GM12878 (cell line): ENCODE measurements around the gene NFE2L3. TPM values are rescaled to one million over a fixed set of nuclear protein-coding genes. Genes with fewer than 3 reads are reported as not detected.

Experiments used
- ATAC-seq: fragments of 200-7000 bp; cut with Tn5 transposase; 3 replicates; pipeline ENCODE4 v1.9.1; 2020; ENCODE audit warnings: mild to moderate bottlenecking, moderate library complexity
- BruUV-seq: library from RNA; stranded (reverse); fragments of 400-500 nt; replicated peaks from 2 replicates; lab custom pipeline; 2021; lab: Mats Ljungman, UMichigan
- CTCF ChIA-PET: fragments of 300-600 bp; sonication (Branson Sonifier 250); formaldehyde crosslinking; extraction: SDS; loops from one replicate; lab custom pipeline; 2021; ENCODE audit warnings: inconsistent platforms; lab: Yijun Ruan, JAX
- POLR2A ChIA-PET: fragments of 350-600 bp; formaldehyde crosslinking; extraction: SDS; loops from one replicate; lab custom pipeline; 2021; ENCODE audit warnings: inconsistent platforms; lab: Charles Lee
- RAD21 ChIA-PET: fragments of 300-600 bp; sonication (Branson Sonifier 250); formaldehyde crosslinking; loops from one replicate; lab custom pipeline; 2023; ENCODE audit warnings: antibody characterized with exemption; ENCODE audit not compliant: unreplicated experiment; lab: Charles Lee
- SMC1A ChIA-PET: fragments of 300-600 bp; sonication (Branson Sonifier 250); formaldehyde crosslinking; loops from one replicate; lab custom pipeline; 2023; ENCODE audit not compliant: unreplicated experiment, uncharacterized antibody; lab: Charles Lee
- DNase-seq: peaks from one replicate; pipeline ENCODE4 v3.0.0-alpha.2; 2011; ENCODE audit warnings: low read depth, low spot score
- FAIRE-seq: peaks from 3 replicates; lab custom pipeline; 2011; peaks lifted over from hg19 to GRCh38; lab: Jason Lieb, UNC
- H2AFZ ChIP-seq: 2 replicates; pipeline ENCODE4 v1.6.0; 2011; ENCODE audit warnings: low read depth, low read length, control low read depth; ENCODE audit not compliant: control insufficient read depth
- H3K27ac ChIP-seq: 2 replicates; pipeline ENCODE4 v1.5.1; 2011; ENCODE audit warnings: control low read depth; ENCODE audit not compliant: control insufficient read depth, insufficient read depth
- H3K27me3 ChIP-seq, 2 experiments: replicated peaks in 1 of 2; 2 replicates each; pipeline versions ENCODE4 v1.6.0 to v1.6.1; 2011; ENCODE audit warnings: low read length in 1 of 2; ENCODE audit not compliant: control insufficient read depth in 2 of 2, insufficient read depth in 2 of 2
- H3K36me3 ChIP-seq, 2 experiments: 2 replicates each; pipeline ENCODE4 v1.5.1; 2011; ENCODE audit warnings: low read length in 1 of 2; ENCODE audit not compliant: control insufficient read depth in 2 of 2, insufficient read depth in 2 of 2
- H3K4me1 ChIP-seq: 2 replicates; pipeline ENCODE4 v1.6.1; 2011; ENCODE audit warnings: mild to moderate bottlenecking, low read length, moderate library complexity, mixed read lengths; ENCODE audit not compliant: control insufficient read depth, insufficient read depth
- H3K4me2 ChIP-seq: 2 replicates; pipeline ENCODE4 v1.6.0; 2011; ENCODE audit warnings: control low read depth; ENCODE audit not compliant: control insufficient read depth, insufficient read depth
- H3K4me3 ChIP-seq: fragments of 200-600 bp; sonication (generic); 2 replicates; pipeline ENCODE4 v1.5.1; 2016
- H3K79me2 ChIP-seq: 2 replicates; pipeline ENCODE4 v1.6.0; 2011; ENCODE audit warnings: low read length; ENCODE audit not compliant: control insufficient read depth, insufficient read depth
- H3K9ac ChIP-seq: 2 replicates; pipeline ENCODE4 v1.8.0; 2011; ENCODE audit warnings: low read length, control low read depth, mixed read lengths; ENCODE audit not compliant: control insufficient read depth, insufficient read depth
- H3K9me3 ChIP-seq: replicated peaks from 3 replicates; pipeline ENCODE4 v1.5.1; 2011; ENCODE audit warnings: mild to moderate bottlenecking, low read length; ENCODE audit not compliant: control insufficient read depth, insufficient read depth
- H4K20me1 ChIP-seq: 2 replicates; pipeline ENCODE4 v1.6.0; 2011; ENCODE audit not compliant: control insufficient read depth, insufficient read depth
- EGR1 ChIP-seq, 2 experiments: IDR thresholded peaks; 1 replicate in 1 of 2; 2 replicates in 1 of 2; pipeline ENCODE4 v1.6.1; 2011 to 2012; ENCODE audit warnings: low read depth in 2 of 2, low read length in 2 of 2, borderline replicate concordance in 1 of 2, mild to moderate bottlenecking in 1 of 2, moderate library complexity in 1 of 2
- FOS ChIP-seq: IDR thresholded peaks from 3 replicates; pipeline ENCODE4 v1.6.1; 2011; ENCODE audit warnings: borderline replicate concordance; ENCODE audit not compliant: insufficient read length; ENCODE audit errors: extremely low read depth
- HCFC1 ChIP-seq: fragments of 150-350 bp; IDR thresholded peaks from 2 replicates; pipeline ENCODE4 v1.6.1; 2014; ENCODE audit warnings: low read length
- IKZF2 ChIP-seq, 2 experiments: fragments of 450-650 bp; IDR thresholded peaks; 2 replicates each; pipeline ENCODE4 v1.6.1; 2017; ENCODE audit warnings: mild to moderate bottlenecking in 2 of 2, moderate library complexity in 2 of 2
- MYB ChIP-seq: fragments of 150-350 bp; IDR thresholded peaks from 2 replicates; pipeline ENCODE4 v1.6.1; 2014; ENCODE audit warnings: mild to moderate bottlenecking, low read depth, low read length, borderline replicate concordance
- TCF7 ChIP-seq: IDR thresholded peaks from 2 replicates; pipeline ENCODE4 v1.6.1; 2014; ENCODE audit warnings: antibody characterized with exemption, borderline replicate concordance
- WGBS: methylation state at CpG from one replicate; pipeline ENCODE4 v1.1.6; 2016; ENCODE audit warnings: low lambda C conversion rate; ENCODE audit not compliant: insufficient replicate concordance, insufficient coverage; ENCODE audit errors: missing lambda C conversion rate; 5-methylcytosine and 5-hydroxymethylcytosine counted together
- in situ Hi-C: fragments of 300-500 bp; cut with MboI; formaldehyde crosslinking; loops from 9 replicates; pipeline ENCODE4 v1.14.3; 2018; ENCODE audit warnings: mixed read lengths
- intact Hi-C: fragments of 100-400 bp; cut with micrococcal nuclease; formaldehyde crosslinking; loops from one replicate; pipeline ENCODE4 v1.14.2; 2022; ENCODE audit not compliant: unreplicated experiment
- polyA plus RNA-seq, 11 experiments: library from polyadenylated mRNA; depleted of rRNA in 4 of 11; unstranded in 6 of 11; stranded (reverse) in 5 of 11; fragments of >200 nt; fragmentation: Nextera tagmentation in 4 of 11; fragmentation: Illumina TruSeq in 1 of 11; extraction: Ambion mirVana in 4 of 11; extraction: Trizol in 1 of 11; gene quantifications; 1 replicate in 1 of 11; 2 replicates in 10 of 11; pipeline versions ENCODE4 v1.2.1 to v1.2.3, GENCODE V29; 2011 to 2016; ENCODE audit warnings: inconsistent platforms in 2 of 11, missing spikeins in 2 of 11, low read depth in 1 of 11
- total RNA-seq, 4 experiments: library from RNA; depleted of rRNA in 3 of 4; stranded (reverse); fragments of >200 nt in 3 of 4; fragmentation: Illumina TruSeq in 1 of 4; extraction: Trizol in 1 of 4; gene quantifications; 2 replicates each; pipeline versions ENCODE4 v1.2.1 to v1.2.3, GENCODE V29; 2013 to 2021
- TF ChIP-seq, protein P1 (sequence below): fragments of 450-650 bp; IDR thresholded peaks from 2 replicates; pipeline ENCODE4 v1.6.1; 2017; ENCODE audit warnings: borderline replicate concordance

Gene NFE2L3
- total and polyA plus RNA-seq, 10 of the 15 experiments (the other 5 are each of a cell fraction or from before 2014, with no cell fraction given): 4.4 to 34.9 (median 13.0) TPM

DNA sequence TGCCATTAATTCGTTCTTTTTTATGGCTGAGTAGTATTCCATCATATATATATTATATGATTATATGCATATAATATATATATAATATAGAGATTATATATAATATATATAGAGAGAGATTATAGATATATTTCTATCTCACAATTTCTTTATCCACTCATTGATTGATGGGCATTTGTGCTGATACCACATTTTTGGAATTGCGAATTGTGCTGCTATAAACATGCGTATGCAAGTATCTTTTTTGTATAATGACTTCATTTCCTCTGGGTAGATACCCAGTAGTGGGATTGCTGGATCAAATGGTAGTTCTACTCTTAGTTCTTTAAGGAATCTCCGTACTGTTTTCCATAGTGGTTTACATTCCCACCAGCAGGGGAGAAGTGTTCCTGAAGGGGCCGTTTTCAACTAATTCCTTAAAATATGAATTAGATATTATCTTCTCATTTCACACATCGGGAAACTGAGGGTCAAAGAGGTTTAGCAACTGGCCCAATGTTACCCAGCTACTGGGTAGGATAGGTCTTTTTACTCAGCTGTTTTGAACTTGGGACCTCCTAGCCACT, 16.5 kb downstream of the NFE2L3 start:
- Histone ChIP-seq H3K36me3 (peaks cover 2 to 3% of the 10 kb centered on the region in 2 experiments; a peak in 3 of 4 replicates), H3K27me3 (no peaks in the 10 kb centered on the region), H4K20me1 (no peaks in the 10 kb centered on the region), H2AFZ (no peak overlapping the region), H3K9me3 (no peaks in the 10 kb centered on the region), H3K79me2 (peaks cover 28% of the 10 kb centered on the region), H3K4me1 (peaks cover 17% of the 10 kb centered on the region), H3K4me2 (no peak overlapping the region), H3K9ac (no peak overlapping the region), H3K4me3 (no peak overlapping the region), H3K27ac (no peak overlapping the region)
- intact Hi-C loops (no loop called here), in situ Hi-C loops (no loop called here)
- ChIA-PET POLR2A (interaction anchor here (1.4 to 3.2 kb wide), 2 partner anchors 12 to 20 kb away, joined by 8 to 111 read pairs; no protein-coding TSS in a partner anchor), CTCF (interaction anchor here (3.2 kb wide), 1 partner anchor 29 kb away, joined by 29 read pairs; no protein-coding TSS in a partner anchor), SMC1A (interaction anchor here (3.9 to 5.4 kb wide), 2 partner anchors 12 to 24 kb away, joined by 50 to 91 read pairs; no protein-coding TSS in a partner anchor), RAD21 (interaction anchor here (1.2 to 3.4 kb wide), 2 partner anchors 12 to 76 kb away, joined by 5 to 74 read pairs; no protein-coding TSS in a partner anchor)
- TF ChIP-seq, protein P1, sequence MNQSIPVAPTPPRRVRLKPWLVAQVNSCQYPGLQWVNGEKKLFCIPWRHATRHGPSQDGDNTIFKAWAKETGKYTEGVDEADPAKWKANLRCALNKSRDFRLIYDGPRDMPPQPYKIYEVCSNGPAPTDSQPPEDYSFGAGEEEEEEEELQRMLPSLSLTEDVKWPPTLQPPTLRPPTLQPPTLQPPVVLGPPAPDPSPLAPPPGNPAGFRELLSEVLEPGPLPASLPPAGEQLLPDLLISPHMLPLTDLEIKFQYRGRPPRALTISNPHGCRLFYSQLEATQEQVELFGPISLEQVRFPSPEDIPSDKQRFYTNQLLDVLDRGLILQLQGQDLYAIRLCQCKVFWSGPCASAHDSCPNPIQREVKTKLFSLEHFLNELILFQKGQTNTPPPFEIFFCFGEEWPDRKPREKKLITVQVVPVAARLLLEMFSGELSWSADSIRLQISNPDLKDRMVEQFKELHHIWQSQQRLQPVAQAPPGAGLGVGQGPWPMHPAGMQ: no peak
- TF ChIP-seq FOS: no peak
- no peak for TF ChIP-seq TCF7
- no peak for TF ChIP-seq EGR1 (IDR thresholded peaks at IDR 0.05; ENCODE audit: borderline replicate concordance in 1 of 2, low read depth in 2 of 2, low read length in 2 of 2)
- no peak for TF ChIP-seq IKZF2 (IDR thresholded peaks at IDR 0.05)
- TF ChIP-seq HCFC1: no peak
- TF ChIP-seq MYB: no peak
- no TSS peak for BruUV-seq
- no peak for ATAC-seq
- 95% methylated on average over 6 of the region's 6 CpGs for WGBS
- no peak for DNase-seq
- FAIRE-seq: no peak
